RPMI7951 (cell line): Measurements from ENCODE around the gene RAB31. TPM values are rescaled to one million over a fixed set of nuclear protein-coding genes. Genes with fewer than 3 reads are reported as not detected.
"Not testable (repeated sequence)": the region's sequence is repeated elsewhere in the genome, so short reads cannot be mapped to it uniquely, and the experiment has no call there.

Experiments
- DNase-seq: peaks from one replicate; pipeline ENCODE4 v3.0.0-alpha.2; 2012; ENCODE audit warnings: low read depth
- total RNA-seq: library from RNA; depleted of rRNA; stranded (reverse); fragments of >200 nt; shearing (Covaris generic); gene quantifications from 2 replicates; pipeline ENCODE4 v1.2.3, GENCODE V29; 2014

RAB31 gene
- total RNA-seq, 1 experiment from 2014 or later, result 41.7 TPM

DNA sequence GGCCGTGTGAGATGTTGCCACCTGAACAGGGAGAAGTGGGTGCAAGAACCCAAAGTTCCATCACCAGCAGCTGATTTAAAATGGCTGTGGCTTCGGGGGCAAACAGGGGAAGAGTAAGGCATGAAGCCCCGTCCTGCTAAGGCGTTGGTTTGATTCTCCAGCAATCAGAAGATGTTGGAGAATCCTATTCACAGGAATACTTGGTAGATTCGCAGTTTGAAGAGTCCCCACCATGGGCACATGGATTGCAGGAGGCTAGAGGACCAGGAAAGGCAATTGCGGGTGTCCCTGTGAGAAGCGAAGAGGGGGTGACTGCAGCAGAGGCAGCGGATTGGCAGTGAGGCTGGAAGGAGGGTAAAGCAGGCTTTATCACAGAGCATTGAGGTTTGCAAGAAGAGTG, 131.1 kb downstream of the RAB31 start:
- no peak for DNase-seq

- no peak for DNase-seq
Observed at GRCh38 chr18:9839853-9840252, 131.8 kb downstream of the RAB31 start.

- DNase-seq, result no peak
Observed at GRCh38 chr18:9841752-9842151, 133.7 kb downstream of the RAB31 start.

- DNase-seq, result no peak
Observed at GRCh38 chr18:9842448-9842847, 134.3 kb downstream of the RAB31 start.

- DNase-seq, result no peak
Observed at GRCh38 chr18:9845256-9845655, 137.2 kb downstream of the RAB31 start.

- DNase-seq, result no peak
Observed at GRCh38 chr18:9846162-9846925, 138.2 kb downstream of the RAB31 start.

DNA sequence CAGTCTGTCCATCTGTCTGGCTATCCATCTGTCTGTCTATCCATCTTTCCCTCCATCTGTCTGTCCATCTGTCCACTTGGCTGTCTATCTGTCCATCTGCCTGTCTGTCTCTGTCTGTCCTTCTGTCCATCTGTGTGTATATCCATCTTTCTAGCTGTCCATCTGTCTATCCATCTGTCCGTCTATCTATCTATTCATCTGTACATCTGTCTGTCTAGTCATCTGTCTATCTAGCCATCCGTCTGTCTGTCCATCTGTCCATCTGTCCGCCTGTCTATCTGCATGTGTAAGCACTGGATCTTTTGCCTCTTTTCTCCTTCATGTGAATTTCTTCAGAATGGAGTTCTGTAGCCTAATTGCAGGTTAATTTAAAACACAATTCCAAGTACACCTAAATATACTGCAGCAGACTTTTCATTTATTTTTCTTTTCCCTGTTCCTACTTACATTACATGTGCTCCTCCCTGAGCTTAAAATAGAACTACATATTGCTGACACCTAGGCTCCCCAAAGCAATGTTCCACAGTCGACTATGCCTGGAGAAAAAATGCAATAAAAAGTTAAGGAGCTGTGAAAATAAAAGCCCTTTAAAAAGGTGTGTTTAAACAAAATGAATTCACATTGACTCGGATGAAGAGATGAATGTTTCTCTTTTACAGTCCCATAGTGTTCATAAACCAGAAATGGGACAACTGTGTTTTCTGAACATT, 140.2 kb downstream of the RAB31 start:
- DNase-seq, result no peak

- DNase-seq, result peak; percentile 90
Observed at GRCh38 chr18:9849407-9850283, 141.5 kb downstream of the RAB31 start.

DNA sequence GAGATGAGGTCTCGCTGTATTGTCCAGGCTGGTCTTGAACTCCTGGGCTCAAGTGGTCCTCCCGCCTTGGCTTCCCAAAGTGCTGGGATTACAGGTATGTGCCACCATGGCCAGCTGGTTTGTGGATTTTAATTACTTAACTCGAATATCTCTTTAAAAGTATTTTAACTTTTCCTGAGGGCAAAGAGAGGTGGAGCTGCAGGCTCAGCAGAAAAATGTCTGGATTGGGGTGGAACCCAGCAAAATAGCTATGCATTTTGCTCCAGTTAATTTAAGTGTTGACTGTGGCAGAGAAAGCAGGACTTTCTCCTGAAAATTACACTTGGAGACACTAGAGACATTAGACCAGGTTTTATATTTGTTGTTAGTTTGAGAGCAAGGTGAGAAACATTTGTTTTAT, 142.2 kb downstream of the RAB31 start:
- DNase-seq, result no peak

GRCh38 chr18:9851511-9851910, 143.4 kb downstream of the RAB31 start:
- DNase-seq, result no peak

- no peak for DNase-seq
Observed at GRCh38 chr18:9852266-9853081, 144.4 kb downstream of the RAB31 start.

- DNase-seq, result no peak
Observed at GRCh38 chr18:9854801-9855676, 146.9 kb downstream of the RAB31 start.

DNA sequence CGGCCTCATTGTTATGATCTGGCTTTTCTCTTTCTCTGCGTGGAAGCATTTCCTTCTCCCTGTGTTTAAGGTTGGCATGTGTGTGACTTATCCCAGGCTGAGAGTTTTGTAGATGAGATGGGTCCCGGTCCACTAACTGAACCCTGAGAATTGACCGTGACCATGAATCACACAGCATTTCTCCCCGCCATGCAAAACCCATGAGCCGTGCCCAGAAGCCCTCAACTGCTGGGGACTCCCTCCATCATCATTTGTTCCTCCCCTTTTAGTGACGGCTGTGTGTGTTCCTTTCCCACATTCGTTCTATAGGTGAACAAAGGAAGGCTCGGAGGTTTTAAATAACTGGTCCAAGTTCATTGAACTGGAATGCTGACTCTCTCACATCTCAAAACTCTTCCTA, 147.6 kb downstream of the RAB31 start:
- DNase-seq, result no peak

DNA sequence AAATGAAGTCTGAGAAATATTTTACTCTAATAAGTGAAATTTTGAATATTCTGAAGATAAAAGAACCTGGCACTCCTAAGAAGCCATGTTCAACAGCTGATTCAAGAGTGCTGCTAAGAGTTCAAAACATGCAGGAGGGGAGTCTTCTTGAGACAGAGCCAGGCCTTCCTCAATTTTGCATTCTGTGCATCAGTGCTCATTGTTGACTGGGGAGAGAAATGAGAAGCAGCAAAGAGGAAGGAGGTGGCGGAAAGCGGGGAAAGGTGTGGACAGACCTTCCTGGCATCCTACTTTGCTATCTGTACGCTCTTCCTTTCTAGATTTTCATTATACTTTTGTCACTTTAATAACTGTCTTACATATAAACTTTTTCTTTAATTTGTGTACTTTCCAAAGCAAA, 148.0 kb downstream of the RAB31 start:
- no peak for DNase-seq

- not testable (repeated sequence) for DNase-seq
Observed at GRCh38 chr18:9857479-9857998, 149.4 kb downstream of the RAB31 start.

GRCh38 chr18:9858642-9859041, 150.5 kb downstream of the RAB31 start:
- DNase-seq, result no peak

DNA sequence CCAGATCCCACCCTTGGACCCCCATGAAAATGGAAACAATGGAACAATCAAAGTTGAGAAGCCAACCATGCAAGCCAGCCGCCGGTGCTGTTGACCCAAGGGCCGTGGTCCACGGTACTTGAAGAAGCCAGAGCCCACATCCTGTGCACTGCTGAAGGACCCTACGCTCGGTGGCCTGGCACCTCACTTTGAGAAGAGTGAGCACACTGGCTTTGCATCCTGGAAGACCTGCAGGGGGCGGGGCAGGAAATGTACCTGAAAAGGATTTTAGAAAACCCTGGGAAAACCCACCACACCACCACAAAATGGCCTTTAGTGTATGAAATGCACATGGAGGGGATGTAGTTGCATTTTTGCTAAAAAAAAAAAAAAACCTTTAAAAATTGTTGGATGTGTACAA, 151.1 kb downstream of the RAB31 start:
- no peak for DNase-seq

GRCh38 chr18:9860682-9861081, 152.6 kb downstream of the RAB31 start:
- no peak for DNase-seq

- no peak for DNase-seq
Observed at GRCh38 chr18:9861157-9861556, 153.1 kb downstream of the RAB31 start.

GRCh38 chr18:9861933-9862332, 153.8 kb downstream of the RAB31 start:
- no peak for DNase-seq
